AG10803 (cell line): ENCODE measurements around the gene CLEC16A.

Experiments used
- DNase-seq: peaks from one replicate; pipeline ENCODE4 v3.0.0; 2010; ENCODE audit warnings: low read depth
- H3K4me3 ChIP-seq: 2 replicates; pipeline ENCODE4 v1.5.1; 2011; ENCODE audit warnings: mild to moderate bottlenecking, low read length, control low read depth
- TF ChIP-seq, protein P1 (sequence below): conservative IDR thresholded peaks from 2 replicates; pipeline ENCODE4 v1.5.1; 2011; ENCODE audit warnings: mild to moderate bottlenecking, low read length, control low read depth, inconsistent platforms

CLEC16A gene

DNA sequence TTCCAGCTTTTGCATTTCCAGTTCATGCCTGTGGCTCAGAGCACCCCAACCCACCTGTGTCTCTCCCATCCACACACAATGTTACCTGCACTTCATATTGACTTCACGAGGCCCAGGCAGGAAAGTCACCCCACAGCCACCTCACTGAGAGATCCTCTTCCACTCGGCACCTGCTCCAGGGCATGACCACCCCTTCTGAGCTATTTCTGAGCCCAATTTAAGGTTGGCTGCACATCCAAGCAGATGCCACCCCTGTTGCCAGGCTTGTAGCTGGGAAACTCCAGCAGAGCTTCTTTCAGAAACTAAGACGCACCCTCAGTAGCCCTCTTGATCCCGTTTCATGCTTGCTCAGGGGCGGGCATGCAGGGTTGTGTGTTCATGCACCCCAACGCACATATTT lies 223.2 kb downstream of the CLEC16A start:
- H3K4me3 ChIP-seq = no peak overlapping the region
- no peak for DNase-seq
- TF ChIP-seq, protein P1, sequence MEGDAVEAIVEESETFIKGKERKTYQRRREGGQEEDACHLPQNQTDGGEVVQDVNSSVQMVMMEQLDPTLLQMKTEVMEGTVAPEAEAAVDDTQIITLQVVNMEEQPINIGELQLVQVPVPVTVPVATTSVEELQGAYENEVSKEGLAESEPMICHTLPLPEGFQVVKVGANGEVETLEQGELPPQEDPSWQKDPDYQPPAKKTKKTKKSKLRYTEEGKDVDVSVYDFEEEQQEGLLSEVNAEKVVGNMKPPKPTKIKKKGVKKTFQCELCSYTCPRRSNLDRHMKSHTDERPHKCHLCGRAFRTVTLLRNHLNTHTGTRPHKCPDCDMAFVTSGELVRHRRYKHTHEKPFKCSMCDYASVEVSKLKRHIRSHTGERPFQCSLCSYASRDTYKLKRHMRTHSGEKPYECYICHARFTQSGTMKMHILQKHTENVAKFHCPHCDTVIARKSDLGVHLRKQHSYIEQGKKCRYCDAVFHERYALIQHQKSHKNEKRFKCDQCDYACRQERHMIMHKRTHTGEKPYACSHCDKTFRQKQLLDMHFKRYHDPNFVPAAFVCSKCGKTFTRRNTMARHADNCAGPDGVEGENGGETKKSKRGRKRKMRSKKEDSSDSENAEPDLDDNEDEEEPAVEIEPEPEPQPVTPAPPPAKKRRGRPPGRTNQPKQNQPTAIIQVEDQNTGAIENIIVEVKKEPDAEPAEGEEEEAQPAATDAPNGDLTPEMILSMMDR = no peak

DNA sequence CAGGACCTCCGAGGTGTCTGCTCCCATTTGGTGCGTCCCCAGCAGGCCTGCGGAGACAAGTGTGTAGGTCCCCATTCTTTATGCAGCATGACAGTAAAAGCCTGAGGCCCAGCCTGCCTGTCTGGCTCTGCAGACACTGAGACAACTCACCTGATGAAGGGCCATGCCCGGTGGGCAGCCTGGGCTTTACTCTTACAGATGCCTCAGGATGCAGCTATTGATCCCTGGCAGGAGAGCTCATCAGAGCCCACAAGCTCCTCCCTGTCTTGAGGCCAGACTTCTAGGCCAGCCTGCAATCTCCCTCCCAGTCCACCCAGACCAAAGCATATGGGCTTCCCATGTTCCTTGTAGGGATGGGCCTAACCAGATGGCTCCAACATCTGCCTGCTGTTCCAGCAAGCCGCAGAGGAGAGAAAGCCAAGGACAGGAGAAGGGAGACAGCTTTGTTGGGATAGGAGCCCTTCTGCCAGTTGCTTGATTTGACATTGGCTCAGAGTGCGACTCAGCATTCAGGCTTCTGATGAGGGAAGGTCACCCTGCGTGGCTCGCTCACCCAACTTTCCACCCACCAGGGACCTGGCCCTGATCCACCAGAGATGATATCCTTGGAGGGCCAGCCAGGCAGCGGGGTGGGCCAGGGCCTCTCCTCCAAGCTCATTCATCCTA lies 224.2 kb downstream of the CLEC16A start:
- TF ChIP-seq, protein P1 = no peak
- peak; percentile 50 for DNase-seq
- no peak overlapping the region for H3K4me3 ChIP-seq

DNA sequence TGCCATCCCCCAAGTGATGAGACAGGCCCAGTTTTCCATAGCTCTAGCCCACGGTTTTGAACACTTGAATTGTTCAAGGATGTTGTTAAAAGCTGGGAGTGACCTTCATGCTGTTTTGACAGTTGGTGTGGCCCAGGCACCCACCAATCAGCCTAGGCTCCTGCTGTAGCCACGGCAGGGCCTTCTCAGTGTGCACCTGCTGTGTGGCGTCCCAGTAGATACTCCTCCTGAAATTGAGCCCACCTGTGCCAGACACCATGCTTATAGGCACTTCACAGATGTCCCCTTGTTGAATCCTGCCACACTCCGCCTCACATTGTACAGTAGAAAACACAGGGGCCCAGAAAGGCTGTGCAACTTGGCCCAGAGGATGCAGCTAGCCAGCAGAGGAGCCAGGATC lies 225.3 kb downstream of the CLEC16A start:
- DNase-seq = no peak
- H3K4me3 ChIP-seq = no peak overlapping the region
- TF ChIP-seq, protein P1 = no peak

DNA sequence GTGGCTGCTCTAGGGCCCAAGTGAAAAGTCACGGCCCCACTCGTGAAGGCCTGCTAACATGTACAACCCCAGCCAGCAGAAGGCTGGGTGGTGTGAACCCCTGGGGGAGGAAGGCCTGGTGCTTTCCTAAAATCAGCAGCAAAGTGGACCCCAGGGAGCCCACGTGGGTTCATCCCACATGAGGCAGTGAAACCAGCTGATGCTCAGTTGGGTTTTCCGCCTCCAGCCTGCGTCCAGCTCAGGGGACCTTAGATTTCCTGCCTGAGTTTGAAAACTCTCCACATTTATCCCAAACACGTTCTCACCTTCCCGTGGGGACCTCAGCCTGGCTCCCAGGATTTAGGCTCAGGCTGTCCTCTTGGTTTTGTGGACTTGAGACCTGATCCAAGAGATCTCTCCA lies 225.8 kb downstream of the CLEC16A start:
- TF ChIP-seq, protein P1 = no peak
- H3K4me3 ChIP-seq = no peak overlapping the region
- no peak for DNase-seq

DNA sequence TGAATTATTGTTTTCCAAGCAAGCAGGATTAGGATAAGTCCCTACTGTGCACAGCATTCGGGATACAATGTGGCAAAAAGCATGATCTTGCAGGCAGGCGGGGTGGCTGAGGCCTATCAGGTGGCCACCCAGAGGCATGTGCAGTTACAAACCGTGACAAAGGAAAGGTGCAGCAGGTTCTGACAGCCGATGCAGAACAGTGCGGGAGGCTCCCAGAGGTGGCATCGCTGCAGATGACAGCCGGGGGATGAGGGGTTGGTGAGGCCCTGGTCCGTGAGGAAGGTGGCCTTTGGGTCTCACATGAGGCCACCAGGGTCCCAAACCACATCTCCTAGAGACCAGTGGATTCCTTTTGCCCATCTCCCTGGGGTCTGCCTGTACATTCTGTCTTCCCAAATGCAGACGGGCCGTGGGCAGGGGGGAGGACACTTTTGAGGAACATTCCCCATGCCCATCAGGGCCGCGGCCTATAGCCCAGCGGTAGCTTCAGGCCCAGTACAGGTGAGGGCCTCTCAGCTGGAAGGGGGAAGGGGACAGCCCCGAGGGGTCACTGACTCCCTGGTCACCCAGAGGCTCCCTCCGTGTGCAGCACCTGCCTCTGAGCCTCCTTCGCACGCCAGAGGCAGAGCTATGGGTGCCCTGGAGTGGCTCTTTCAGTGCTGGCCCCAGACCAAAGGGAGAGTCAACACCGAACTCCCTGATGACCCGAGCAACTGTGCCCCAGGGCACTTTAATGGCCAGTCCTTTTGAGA lies 226.5 kb downstream of the CLEC16A start:
- no peak overlapping the region for H3K4me3 ChIP-seq
- TF ChIP-seq, protein P1 = no peak
- DNase-seq = no peak

DNA sequence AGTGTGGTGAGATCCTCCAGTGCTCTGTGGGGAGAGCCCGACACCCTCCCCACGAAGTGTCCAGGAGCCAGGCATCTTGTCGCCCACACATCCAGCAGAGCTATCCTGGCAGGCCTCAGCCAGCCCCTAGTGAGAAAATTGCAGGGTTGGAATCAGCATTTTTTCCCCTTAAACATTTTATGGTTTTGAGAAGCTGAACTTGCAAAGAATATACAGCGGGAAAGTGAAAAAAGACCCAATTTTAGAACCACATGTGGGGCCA lies 227.0 kb downstream of the CLEC16A start:
- no peak overlapping the region for H3K4me3 ChIP-seq
- TF ChIP-seq, protein P1 = no peak
- DNase-seq = no peak

DNA sequence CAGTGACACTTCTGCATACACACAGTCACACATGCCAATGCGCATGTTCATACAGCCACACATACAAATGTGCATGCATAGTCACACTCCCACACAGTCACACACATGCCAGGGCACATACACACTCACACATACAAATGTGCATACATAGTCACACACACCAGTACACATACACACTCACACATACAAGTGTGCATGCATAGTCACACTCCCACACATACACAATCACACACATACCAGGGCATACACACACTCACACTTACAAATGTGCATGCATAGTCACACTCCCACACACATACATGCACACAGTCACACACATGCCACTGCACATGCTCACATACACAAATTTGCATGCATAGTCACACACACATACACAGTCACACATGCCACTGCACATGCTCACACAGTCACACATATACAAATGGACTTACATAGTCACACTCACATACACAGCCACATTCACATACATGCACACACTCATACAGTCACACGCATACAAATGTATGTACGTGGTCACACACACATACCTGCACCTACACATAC lies 227.5 kb downstream of the CLEC16A start:
- TF ChIP-seq, protein P1 = no peak
- DNase-seq = no peak
- H3K4me3 ChIP-seq = no peak overlapping the region
